B cell (primary cell): Measurements from ENCODE around the gene DNAH6. TPM values are rescaled to one million over a fixed set of nuclear protein-coding genes. Genes with fewer than 3 reads are reported as not detected.

Experiments used
- ATAC-seq: fragments of 200-7000 bp; cut with Tn5 transposase; one replicate; pipeline ENCODE4 v1.10.0; 2021; ENCODE audit warnings: low read depth, mild to moderate bottlenecking, moderate number of reproducible peaks, moderate library complexity
- CTCF ChIA-PET: fragments of 350-600 bp; sonication (Branson Sonifier 250); formaldehyde crosslinking; loops from one replicate; lab custom pipeline; 2021; ENCODE audit warnings: antibody characterized with exemption, inconsistent platforms; lab: Charles Lee
- POLR2A ChIA-PET: fragments of 350-600 bp; sonication (Branson Sonifier 250); formaldehyde crosslinking; loops from one replicate; lab custom pipeline; 2021; ENCODE audit warnings: antibody characterized with exemption; lab: Charles Lee
- DNase-seq: peaks from one replicate; pipeline ENCODE4 v3.0.0; 2013
- H2AFZ ChIP-seq: 2 replicates; pipeline ENCODE4 v1.6.1; 2012; ENCODE audit warnings: mild to moderate bottlenecking, low read depth, low read length; ENCODE audit not compliant: insufficient read depth, poor library complexity, severe bottlenecking
- H3K27ac ChIP-seq, 2 donors: 1 replicate in 1 of 2; 2 replicates in 1 of 2; pipeline ENCODE4 v1.5.1; 2012 to 2013; ENCODE audit warnings: low read length in 2 of 2, mild to moderate bottlenecking in 2 of 2, moderate library complexity in 1 of 2
- H3K27me3 ChIP-seq, 4 experiments: fragments of 200-600 bp in 1 of 4; sonication (generic) in 1 of 4; replicated peaks in 1 of 4; 1 replicate in 2 of 4; 2 replicates in 2 of 4; pipeline versions ENCODE4 v1.6.1 to v1.7.0; 2013 to 2016; ENCODE audit warnings: low read length in 3 of 4, mild to moderate bottlenecking in 2 of 4, mixed read lengths in 1 of 4, moderate library complexity in 1 of 4; ENCODE audit not compliant: insufficient read depth in 4 of 4, control insufficient read depth in 3 of 4; ENCODE audit errors: control extremely low read depth in 1 of 4
- H3K36me3 ChIP-seq, 2 experiments: replicated peaks in 1 of 2; 1 replicate in 1 of 2; 2 replicates in 1 of 2; pipeline versions ENCODE4 v1.6.1 to v1.7.1; 2013; ENCODE audit warnings: low read length in 1 of 2; ENCODE audit not compliant: insufficient read depth in 2 of 2, control insufficient read depth in 1 of 2; ENCODE audit errors: control extremely low read depth in 1 of 2, extremely low read depth in 1 of 2
- H3K4me1 ChIP-seq, 2 donors: fragments of 200-600 bp in 1 of 2; sonication (generic) in 1 of 2; 1 replicate in 1 of 2; 2 replicates in 1 of 2; pipeline versions ENCODE4 v1.5.1 to v1.6.1; 2013 to 2017; ENCODE audit warnings: low read length in 2 of 2; ENCODE audit not compliant: control insufficient read depth in 2 of 2, insufficient read depth in 2 of 2
- H3K4me2 ChIP-seq: replicated peaks from 2 replicates; pipeline ENCODE3; 2012; ENCODE audit warnings: mild to moderate bottlenecking, low read depth, low read length; ENCODE audit not compliant: poor library complexity, severe bottlenecking
- H3K4me3 ChIP-seq, 5 experiments: fragments of 200-600 bp in 1 of 5; sonication (generic) in 1 of 5; 1 replicate in 3 of 5; 2 replicates in 2 of 5; pipeline versions ENCODE4 v1.5.1 to v1.7.0; 2011 to 2016; ENCODE audit warnings: low read length in 4 of 5, mild to moderate bottlenecking in 4 of 5, low read depth in 2 of 5, control low read depth in 1 of 5, moderate library complexity in 1 of 5; ENCODE audit not compliant: insufficient read depth in 1 of 5; ENCODE audit errors: control extremely low read depth in 1 of 5, extremely low read depth in 1 of 5
- H3K79me2 ChIP-seq: fragments of 200-600 bp; sonication (generic); one replicate; pipeline ENCODE4 v1.6.0; 2016; ENCODE audit warnings: low read length; ENCODE audit not compliant: control insufficient read depth, insufficient read depth
- H3K9ac ChIP-seq: fragments of 200-600 bp; sonication (generic); 2 replicates; pipeline ENCODE4 v1.6.1; 2017; ENCODE audit warnings: mild to moderate bottlenecking, low read length, moderate library complexity
- H3K9me3 ChIP-seq, 3 donors: one replicate each; pipeline versions ENCODE4 v1.6.1 to v1.7.1; 2013; ENCODE audit warnings: low read length in 2 of 3; ENCODE audit not compliant: control insufficient read depth in 2 of 3, insufficient read depth in 1 of 3; ENCODE audit errors: control extremely low read depth in 1 of 3
- H4K20me1 ChIP-seq: 2 replicates; pipeline ENCODE4 v1.6.0; 2012; ENCODE audit warnings: mild to moderate bottlenecking, low read length; ENCODE audit not compliant: insufficient read depth, control insufficient read depth, poor library complexity, severe bottlenecking
- H3K27ac Mint-ChIP-seq: one replicate; pipeline ENCODE4 v1.8.0; 2021; ENCODE audit warnings: mixed read lengths
- H3K27me3 Mint-ChIP-seq: one replicate; pipeline ENCODE4 v1.8.0; 2021; ENCODE audit warnings: mixed read lengths
- H3K4me1 Mint-ChIP-seq: one replicate; pipeline ENCODE4 v1.8.0; 2021; ENCODE audit warnings: mixed read lengths
- H3K4me3 Mint-ChIP-seq: one replicate; pipeline ENCODE4 v1.8.0; 2021; ENCODE audit warnings: mixed read lengths
- H3K9me3 Mint-ChIP-seq: one replicate; pipeline ENCODE4 v1.8.0; 2022; ENCODE audit warnings: mixed read lengths; ENCODE audit not compliant: insufficient read depth
- EZH2 ChIP-seq: IDR thresholded peaks from 2 replicates; pipeline ENCODE4 v1.6.1; 2012; ENCODE audit warnings: borderline replicate concordance, low read depth, mild to moderate bottlenecking, moderate library complexity, low read length; ENCODE audit not compliant: insufficient read depth, poor library complexity, severe bottlenecking
- WGBS: methylation state at CpG from one replicate; pipeline ENCODE4 v1.1.5; 2013; ENCODE audit warnings: missing lambda C conversion rate; ENCODE audit not compliant: insufficient coverage; 5-methylcytosine and 5-hydroxymethylcytosine counted together
- intact Hi-C: fragments of 100-400 bp; cut with micrococcal nuclease; formaldehyde crosslinking; loops from one replicate; pipeline ENCODE4 v1.10.0; 2022
- polyA plus RNA-seq: library from polyadenylated mRNA; depleted of rRNA; stranded (reverse); fragments of >200 nt; gene quantifications from 2 replicates; pipeline ENCODE4 v1.2.3, GENCODE V29; 2012
- total RNA-seq, 2 donors: library from RNA; stranded (reverse); fragments of 120-200 nt in 1 of 2; gene quantifications; 1 replicate in 1 of 2; 2 replicates in 1 of 2; pipeline versions ENCODE4 v1.2.3 to v1.2.4, GENCODE V29; 2013 to 2022
- TF ChIP-seq, protein P1 (sequence below): fragments of 200-600 bp; IDR thresholded peaks from one replicate; pipeline ENCODE4 v1.8.0; 2022; ENCODE audit warnings: antibody characterized with exemption, mild to moderate bottlenecking

The DNAH6 gene
- total and polyA plus RNA-seq, 2 donors (not counting 1 experiment from before 2014, with no cell fraction given): 0.01 to 1.9 TPM

- H3K4me1 ChIP-seq: no peaks in the 10 kb centered on the region
- no peaks in the 10 kb centered on the region for H3K27me3 Mint-ChIP-seq
- H3K79me2 ChIP-seq: no peaks in the 10 kb centered on the region
- H3K9me3 ChIP-seq: no peaks in the 10 kb centered on the region
- no peak overlapping the region for H3K27ac Mint-ChIP-seq
- TF ChIP-seq, protein P1, sequence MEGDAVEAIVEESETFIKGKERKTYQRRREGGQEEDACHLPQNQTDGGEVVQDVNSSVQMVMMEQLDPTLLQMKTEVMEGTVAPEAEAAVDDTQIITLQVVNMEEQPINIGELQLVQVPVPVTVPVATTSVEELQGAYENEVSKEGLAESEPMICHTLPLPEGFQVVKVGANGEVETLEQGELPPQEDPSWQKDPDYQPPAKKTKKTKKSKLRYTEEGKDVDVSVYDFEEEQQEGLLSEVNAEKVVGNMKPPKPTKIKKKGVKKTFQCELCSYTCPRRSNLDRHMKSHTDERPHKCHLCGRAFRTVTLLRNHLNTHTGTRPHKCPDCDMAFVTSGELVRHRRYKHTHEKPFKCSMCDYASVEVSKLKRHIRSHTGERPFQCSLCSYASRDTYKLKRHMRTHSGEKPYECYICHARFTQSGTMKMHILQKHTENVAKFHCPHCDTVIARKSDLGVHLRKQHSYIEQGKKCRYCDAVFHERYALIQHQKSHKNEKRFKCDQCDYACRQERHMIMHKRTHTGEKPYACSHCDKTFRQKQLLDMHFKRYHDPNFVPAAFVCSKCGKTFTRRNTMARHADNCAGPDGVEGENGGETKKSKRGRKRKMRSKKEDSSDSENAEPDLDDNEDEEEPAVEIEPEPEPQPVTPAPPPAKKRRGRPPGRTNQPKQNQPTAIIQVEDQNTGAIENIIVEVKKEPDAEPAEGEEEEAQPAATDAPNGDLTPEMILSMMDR: no peak
- no peak for TF ChIP-seq EZH2
- no peak overlapping the region for H2AFZ ChIP-seq
- intact Hi-C loops: no loop called here
- DNase-seq (no peak), ATAC-seq (no peak)
- no peaks in the 10 kb centered on the region for H3K27me3 ChIP-seq
- H3K4me2 ChIP-seq: no peak overlapping the region
- WGBS: no CpG with 5 or more reads among the region's 3 CpGs
- no peak overlapping the region for H3K4me3 Mint-ChIP-seq
- CTCF ChIA-PET: interaction anchor here (1.1 kb wide), 1 partner anchor 346 kb away, joined by 3 read pairs; no protein-coding TSS in a partner anchor
- H3K36me3 ChIP-seq: no peaks in the 10 kb centered on the region
- POLR2A ChIA-PET: no interaction called here
- no peak overlapping the region for H3K27ac ChIP-seq
- no peaks in the 10 kb centered on the region for H3K9me3 Mint-ChIP-seq
- no peaks in the 10 kb centered on the region for H3K4me1 Mint-ChIP-seq
- no peak overlapping the region for H3K9ac ChIP-seq
- H4K20me1 ChIP-seq: no peaks in the 10 kb centered on the region
- H3K4me3 ChIP-seq: no peak overlapping the region
These were observed 63.4 kb downstream of the DNAH6 start for GRCh38 chr2:84579661-84580060.

- H3K27me3 ChIP-seq: peaks cover 0 to 3% (median 0%) of the 10 kb centered on the region in 4 experiments
- H3K36me3 ChIP-seq: no peaks in the 10 kb centered on the region
- WGBS: 83% methylated on average over 1 of the region's 4 CpGs
- Mint-ChIP-seq H3K27ac (no peak overlapping the region), H3K27me3 (peaks cover 5% of the 10 kb centered on the region), H3K4me1 (no peaks in the 10 kb centered on the region), H3K9me3 (no peaks in the 10 kb centered on the region), H3K4me3 (no peak overlapping the region)
- no peak overlapping the region for H3K4me3 ChIP-seq
- H4K20me1 ChIP-seq: no peaks in the 10 kb centered on the region
- H3K79me2 ChIP-seq: no peaks in the 10 kb centered on the region
- H2AFZ ChIP-seq: no peak overlapping the region
- H3K4me1 ChIP-seq: no peaks in the 10 kb centered on the region
- ChIA-PET POLR2A (no interaction called here), CTCF (interaction anchor here (1.0 kb wide), 1 partner anchor 277 kb away, joined by 3 read pairs; the partner anchor contains the start of gene TRABD2A)
- no peak overlapping the region for H3K4me2 ChIP-seq
- H3K27ac ChIP-seq: no peak overlapping the region
- no peak overlapping the region for H3K9ac ChIP-seq
- intact Hi-C loops: no loop called here
- TF ChIP-seq, protein P1: no peak
- no peak for TF ChIP-seq EZH2
- DNase-seq (no peak), ATAC-seq (no peak)
- H3K9me3 ChIP-seq: peaks cover 0 to 1% (median 0%) of the 10 kb centered on the region in 3 donors
These were observed 87.6 kb downstream of the DNAH6 start for GRCh38 chr2:84603911-84604310.
